ENCODE results near the gene CENPF. TPM values are rescaled to one million over a fixed set of nuclear protein-coding genes. Genes with fewer than 3 reads are reported as not detected.

Gene CENPF, protein sequence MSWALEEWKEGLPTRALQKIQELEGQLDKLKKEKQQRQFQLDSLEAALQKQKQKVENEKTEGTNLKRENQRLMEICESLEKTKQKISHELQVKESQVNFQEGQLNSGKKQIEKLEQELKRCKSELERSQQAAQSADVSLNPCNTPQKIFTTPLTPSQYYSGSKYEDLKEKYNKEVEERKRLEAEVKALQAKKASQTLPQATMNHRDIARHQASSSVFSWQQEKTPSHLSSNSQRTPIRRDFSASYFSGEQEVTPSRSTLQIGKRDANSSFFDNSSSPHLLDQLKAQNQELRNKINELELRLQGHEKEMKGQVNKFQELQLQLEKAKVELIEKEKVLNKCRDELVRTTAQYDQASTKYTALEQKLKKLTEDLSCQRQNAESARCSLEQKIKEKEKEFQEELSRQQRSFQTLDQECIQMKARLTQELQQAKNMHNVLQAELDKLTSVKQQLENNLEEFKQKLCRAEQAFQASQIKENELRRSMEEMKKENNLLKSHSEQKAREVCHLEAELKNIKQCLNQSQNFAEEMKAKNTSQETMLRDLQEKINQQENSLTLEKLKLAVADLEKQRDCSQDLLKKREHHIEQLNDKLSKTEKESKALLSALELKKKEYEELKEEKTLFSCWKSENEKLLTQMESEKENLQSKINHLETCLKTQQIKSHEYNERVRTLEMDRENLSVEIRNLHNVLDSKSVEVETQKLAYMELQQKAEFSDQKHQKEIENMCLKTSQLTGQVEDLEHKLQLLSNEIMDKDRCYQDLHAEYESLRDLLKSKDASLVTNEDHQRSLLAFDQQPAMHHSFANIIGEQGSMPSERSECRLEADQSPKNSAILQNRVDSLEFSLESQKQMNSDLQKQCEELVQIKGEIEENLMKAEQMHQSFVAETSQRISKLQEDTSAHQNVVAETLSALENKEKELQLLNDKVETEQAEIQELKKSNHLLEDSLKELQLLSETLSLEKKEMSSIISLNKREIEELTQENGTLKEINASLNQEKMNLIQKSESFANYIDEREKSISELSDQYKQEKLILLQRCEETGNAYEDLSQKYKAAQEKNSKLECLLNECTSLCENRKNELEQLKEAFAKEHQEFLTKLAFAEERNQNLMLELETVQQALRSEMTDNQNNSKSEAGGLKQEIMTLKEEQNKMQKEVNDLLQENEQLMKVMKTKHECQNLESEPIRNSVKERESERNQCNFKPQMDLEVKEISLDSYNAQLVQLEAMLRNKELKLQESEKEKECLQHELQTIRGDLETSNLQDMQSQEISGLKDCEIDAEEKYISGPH (N-terminal part only)
- 64.0 and 117 TPM in 2 replicates for total RNA-seq

DNA sequence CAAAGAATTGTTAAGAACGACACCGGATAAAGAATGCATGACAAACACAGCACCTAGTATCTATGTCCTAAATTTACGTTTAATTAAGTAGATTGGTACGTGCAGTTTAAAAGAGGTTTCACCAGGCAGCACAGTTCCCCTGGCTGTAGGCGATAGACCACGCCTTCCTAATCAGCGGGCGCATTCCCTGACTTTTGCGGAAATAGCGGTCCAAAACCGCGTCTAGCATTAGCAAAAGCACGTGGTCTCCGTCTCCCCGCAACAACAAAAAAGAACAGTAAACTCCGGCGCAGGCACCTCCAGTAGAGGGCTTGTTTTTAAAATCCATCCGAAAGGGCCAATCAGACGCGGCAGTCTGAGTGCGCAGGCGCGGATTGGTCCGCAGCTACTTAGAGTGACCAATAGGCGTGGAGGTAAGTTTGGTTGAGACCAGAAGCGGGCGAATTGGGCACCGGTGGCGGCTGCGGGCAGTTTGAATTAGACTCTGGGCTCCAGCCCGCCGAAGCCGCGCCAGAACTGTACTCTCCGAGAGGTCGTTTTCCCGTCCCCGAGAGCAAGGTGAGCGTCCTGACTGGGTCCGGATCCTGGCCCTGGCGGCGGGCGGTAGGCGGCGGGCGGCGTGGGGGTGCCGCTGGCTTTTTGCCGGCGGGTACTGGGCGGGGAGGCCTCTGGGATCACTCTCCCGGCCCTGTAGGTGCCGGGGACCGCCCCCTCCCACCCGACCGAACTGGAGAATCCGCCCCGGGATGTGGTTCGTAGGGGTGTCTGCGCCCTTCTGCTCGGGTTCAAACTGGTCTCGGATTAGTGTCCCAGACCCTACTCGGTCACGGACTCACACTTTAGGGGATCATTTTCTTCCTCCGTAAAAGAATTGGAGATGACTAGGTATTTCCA lies at the start of gene CENPF:
Gene CENPF, plus strand, starts transcription at position 432 of the 894 bp plus-strand sequence. CDS start 10,560 bp downstream, outside the sequence.

Other genes starting within 250 kb of the CENPF start
- 116 and 153 TPM in 2 replicates for gene PTPN14, start 51.6 kb upstream of the CENPF start, total RNA-seq